ENCODE measurements around the gene TCP11.

DNA sequence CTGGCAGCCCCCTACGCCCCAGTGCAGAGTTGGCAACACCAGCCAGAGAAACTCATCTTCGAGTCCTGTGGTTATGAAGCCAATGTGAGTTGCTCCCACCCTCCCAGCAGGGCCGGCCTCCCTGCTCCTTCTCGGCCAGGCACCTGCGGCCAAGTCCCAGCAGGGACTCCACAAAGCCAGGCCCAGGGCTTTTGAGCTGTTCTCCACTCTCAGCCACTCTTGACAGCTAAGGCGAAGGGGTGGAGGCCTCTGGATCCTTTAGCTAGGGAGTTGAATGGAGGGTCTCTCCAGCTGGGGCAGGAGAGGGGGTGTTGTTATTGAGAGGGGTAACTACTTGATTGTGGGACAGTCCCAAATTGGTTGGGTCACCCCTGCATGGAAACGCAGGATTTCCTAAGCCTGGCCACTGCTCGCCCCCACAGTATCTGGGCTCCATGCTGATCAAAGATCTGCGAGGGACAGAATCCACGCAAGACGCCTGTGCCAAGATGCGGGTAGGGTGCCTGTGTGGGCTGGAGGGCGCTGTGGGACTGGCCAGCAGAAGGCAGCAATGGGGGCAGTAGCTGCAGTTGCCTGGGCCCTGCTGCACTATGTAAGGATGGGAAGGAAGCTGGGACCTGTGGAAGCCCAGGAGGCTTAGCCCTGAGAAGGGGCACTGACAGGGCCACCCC, 58.3 kb downstream of the TCP11 start:
- no peak for TF ChIP-seq REST (IDR thresholded peaks at IDR 0.05)
- TF ChIP-seq CTCF (IDR thresholded peaks at IDR 0.05; ENCODE audit: low read depth, low read length, missing input control): no peak
- no peak for TF ChIP-seq RAD21 (IDR thresholded peaks at IDR 0.05)
- TF ChIP-seq TAF1 (conservative IDR thresholded peaks at IDR 0.05): no peak
- TF ChIP-seq GABPA (IDR thresholded peaks at IDR 0.05 in 1 of 2, conservative IDR thresholded peaks at IDR 0.05 in 1 of 2): no peak
- TF ChIP-seq YY1 (IDR thresholded peaks at IDR 0.05): no peak
- TF ChIP-seq EGR1 (IDR thresholded peaks at IDR 0.05; ENCODE audit: low read depth in 2 of 2): no peak
- TF ChIP-seq HNF4G (IDR thresholded peaks at IDR 0.05): no peak
- TF ChIP-seq ATF3 (IDR thresholded peaks at IDR 0.05): no peak
- no peak for TF ChIP-seq SP1 (IDR thresholded peaks at IDR 0.05)
